WI38 (cell line): Measurements from ENCODE around the gene PITPNB.

Source experiments
- H3K4me3 ChIP-seq: 2 replicates; pipeline ENCODE4 v1.5.1; 2011; ENCODE audit warnings: low read depth, mild to moderate bottlenecking, control low read depth, low read length
- CTCF ChIP-seq: IDR thresholded peaks from 2 replicates; pipeline ENCODE4 v1.5.1; 2012; ENCODE audit warnings: low read depth, mild to moderate bottlenecking, control low read depth, low read length

The PITPNB gene

DNA sequence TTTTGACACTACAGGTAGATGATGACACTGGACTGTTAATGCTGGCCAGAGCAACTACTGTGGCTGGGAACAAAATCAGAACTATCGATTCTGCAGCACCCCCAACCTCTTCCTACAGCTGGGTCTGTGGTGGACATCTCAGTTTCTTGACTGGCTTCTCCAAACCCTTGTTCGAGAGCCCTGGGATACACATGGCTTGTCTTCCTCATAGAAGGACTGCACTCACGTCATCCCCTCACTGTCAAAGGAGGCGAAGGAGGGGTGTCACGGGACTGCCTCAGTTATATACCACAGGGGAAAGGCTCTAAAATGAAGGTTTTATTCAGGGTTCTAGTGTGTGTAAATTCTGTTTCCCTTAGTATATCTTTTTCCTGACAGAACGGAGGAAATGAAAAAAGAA is 44.9 kb downstream of the PITPNB start:
- TF ChIP-seq CTCF = no peak

DNA sequence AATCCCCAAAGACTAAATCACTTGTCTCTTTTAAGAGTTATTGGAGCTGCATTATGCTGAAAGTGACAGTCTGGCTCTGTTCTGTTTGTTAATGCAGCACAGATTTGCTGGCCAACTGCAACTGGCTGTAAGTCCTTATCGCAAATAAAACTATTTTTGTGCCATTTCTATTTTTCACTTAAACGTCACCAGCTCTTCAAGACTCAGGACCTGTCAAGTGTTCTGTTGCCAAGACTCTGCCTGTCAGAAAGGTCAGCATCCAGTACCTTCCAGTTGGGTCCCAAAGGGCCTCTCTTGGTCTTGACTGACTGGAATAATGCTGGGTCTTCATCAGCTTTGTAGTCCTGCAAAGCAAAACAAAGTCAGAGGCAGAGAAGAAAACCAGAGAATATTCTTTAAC is 45.6 kb downstream of the PITPNB start:
- H3K4me3 ChIP-seq = no peak overlapping the region

More for the DNA sequence above, 44.9 kb downstream of the PITPNB start:
- no peak overlapping the region for H3K4me3 ChIP-seq

DNA sequence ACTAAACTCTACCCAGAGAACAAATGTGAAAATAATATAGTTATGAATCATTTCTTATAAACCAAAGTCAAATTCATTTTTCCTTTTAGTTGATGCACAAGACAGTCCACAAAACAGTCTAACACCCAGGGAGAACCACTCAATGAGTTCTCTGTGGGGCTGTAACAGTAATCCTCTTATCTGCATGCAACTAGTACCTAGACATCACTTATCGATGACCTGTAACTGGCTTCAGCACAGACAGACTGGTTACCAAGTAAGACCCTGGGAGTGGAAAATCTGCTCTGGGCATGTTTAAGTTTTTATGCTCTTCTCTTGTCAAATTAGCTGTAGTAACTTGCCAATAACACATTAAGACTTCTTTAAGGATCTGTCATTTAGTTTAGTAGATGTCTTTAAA is 46.6 kb downstream of the PITPNB start:
- TF ChIP-seq CTCF = no peak
- H3K4me3 ChIP-seq = no peak overlapping the region

More for the DNA sequence above, 45.6 kb downstream of the PITPNB start:
- no peak for TF ChIP-seq CTCF

DNA sequence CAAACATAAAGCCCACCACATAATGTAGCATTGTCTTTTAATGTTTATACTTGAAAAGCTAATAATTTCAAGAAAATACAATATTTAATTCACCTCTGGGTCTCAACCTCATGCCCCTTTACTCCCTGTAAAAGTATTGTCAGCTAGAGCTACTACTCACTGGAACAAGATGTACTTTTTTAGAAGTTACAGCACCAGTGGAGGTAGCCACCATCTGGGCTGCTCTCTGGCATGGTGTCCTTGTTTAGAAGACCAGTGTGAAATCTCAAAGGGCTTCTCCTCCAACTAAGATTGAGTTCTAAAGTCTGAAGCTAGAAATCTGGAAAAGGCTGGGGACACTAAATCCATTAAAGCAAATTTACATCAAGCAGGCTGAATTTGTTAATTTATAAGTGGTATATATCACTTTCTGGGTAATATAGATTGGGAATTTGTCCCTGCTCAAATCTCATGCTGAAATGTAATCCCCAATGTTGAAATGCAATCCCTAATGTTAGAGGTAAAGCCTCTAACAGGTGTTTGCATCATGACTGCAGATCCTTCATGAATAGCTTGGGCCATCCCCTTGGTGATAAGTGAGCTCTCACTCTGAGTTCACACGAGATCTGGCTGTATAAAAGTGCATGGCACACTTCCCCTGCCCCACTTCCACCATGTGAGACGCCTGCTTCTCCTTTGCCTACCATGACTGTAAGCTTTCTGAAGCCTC is 47.6 kb downstream of the PITPNB start:
- H3K4me3 ChIP-seq = no peak overlapping the region
- no peak for TF ChIP-seq CTCF

GRCh38 chr22:27870234-27871191 is 48.5 kb downstream of the PITPNB start:
- H3K4me3 ChIP-seq = no peak overlapping the region
- no peak for TF ChIP-seq CTCF

- H3K4me3 ChIP-seq = no peak overlapping the region
- TF ChIP-seq CTCF = no peak
Observed at GRCh38 chr22:27868732-27869282, 50.2 kb downstream of the PITPNB start.
